ENCODE data around the gene STK4.

Gene STK4

DNA sequence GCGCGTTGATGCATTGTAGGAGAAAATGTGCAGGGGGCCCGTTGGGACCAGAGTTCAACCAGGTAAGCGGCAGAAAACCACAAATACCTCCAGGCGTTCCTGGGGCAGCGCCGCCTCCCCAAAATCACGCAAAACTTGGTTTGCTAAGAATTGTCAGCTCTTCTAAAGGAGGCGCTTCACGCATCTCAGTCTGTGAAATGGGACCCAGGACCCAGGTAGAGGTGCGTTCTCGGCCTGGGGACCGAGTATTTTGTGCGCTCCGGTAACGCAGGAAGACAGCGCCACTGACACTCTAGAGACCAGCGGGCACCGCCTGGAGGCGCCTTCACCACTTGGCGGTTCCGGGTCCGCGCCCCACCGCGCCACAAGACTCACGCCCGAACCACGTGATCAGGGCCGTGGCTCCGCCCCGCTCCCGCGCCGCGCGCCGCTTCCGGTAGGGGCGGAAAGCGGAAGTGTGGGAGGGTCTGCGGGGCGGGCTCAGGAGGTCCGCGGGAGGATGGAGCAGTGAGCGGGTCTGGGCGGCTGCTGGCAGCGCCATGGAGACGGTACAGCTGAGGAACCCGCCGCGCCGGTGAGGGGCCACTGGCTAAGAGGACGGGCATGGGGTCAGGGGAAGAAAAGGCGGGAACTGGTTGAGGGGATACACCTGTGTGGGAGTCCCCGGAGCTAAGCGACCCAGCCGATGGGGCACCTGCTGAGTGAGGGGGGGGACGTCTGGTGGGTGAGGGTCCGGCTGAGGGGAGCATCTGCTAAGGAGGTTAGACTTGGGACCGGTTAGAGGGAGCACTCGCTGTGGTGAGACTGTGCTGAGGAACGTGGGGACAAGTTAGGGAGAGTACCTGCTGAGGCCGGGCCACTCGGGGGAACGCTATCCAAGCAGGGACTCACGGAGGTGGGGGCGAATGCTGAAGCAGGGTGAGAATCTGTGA, at the start of gene STK4:
Gene STK4, plus strand, starts transcription at position 483 of the 932 bp plus-strand sequence. Its CDS starts 57 bp downstream, at position 540.
- DNase-seq = peak; percentile 97

- DNase-seq = no peak
Measured at GRCh38 chr20:44916586-44916985, 49.7 kb upstream of the STK4 start.

DNA sequence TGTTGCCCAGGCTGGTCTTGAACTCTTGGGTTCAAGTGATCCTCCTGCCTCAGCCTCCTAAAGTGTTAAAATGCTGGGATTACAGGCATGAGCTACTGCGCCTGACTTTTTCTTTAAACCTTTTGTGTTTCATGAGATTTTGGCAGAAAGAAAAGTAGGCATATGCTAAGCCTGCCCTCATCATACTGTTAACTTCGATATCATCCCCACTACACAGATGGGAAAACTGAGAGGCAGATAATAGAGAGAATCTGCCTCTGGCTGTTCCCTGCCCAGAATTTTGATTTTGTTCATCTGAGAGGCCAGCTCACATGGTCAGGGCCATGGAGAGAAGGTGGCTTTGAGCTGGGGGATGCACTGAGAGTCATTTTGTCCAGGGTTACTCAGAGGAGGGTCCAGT, 48.9 kb upstream of the STK4 start:
- DNase-seq = no peak

- no peak for DNase-seq
Measured at GRCh38 chr20:44918342-44918741, 48.0 kb upstream of the STK4 start.

GRCh38 chr20:44918761-44919160, 47.6 kb upstream of the STK4 start:
- no peak for DNase-seq

DNA sequence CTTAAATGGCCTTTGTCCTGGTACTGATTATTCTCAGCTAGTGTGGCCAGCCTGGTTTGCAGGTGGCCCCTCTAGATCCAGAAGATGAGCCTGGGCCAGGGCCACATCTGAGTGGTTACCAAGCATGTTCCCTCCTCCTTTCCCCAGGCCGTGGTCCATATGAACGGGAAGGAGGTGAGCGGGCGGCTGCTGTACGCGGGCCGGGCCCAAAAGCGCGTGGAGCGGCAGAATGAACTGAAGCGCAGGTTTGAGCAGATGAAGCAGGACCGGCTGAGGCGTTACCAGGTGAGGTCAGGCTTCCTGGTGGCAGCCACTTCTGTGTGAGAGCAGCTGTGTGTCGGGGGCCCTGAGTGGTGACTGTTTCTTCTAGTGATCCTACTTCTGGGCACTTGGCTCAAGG, 44.9 kb upstream of the STK4 start:
- no peak for DNase-seq

DNA sequence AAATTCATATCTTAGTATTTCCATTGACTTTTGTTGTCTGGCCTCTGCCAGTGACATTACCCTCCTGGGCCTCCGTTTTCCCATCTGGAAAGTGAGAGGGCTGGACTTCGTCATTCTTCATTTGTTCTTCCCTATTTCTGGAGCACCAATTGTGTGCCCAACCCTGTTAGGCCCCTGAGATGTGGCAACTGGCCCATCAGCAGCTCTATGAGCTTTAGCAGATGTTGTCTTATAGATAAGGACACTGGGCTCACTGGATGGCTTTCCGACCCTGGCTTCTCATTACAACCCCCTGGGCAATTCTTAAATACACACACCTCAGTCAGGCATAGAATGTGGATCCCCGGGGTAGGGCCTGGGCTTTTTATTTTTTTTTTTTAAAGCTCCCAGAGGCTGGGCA, 41.8 kb upstream of the STK4 start:
- no peak for DNase-seq

- no peak for DNase-seq
Measured at GRCh38 chr20:44928595-44928994, 37.7 kb upstream of the STK4 start.

DNA sequence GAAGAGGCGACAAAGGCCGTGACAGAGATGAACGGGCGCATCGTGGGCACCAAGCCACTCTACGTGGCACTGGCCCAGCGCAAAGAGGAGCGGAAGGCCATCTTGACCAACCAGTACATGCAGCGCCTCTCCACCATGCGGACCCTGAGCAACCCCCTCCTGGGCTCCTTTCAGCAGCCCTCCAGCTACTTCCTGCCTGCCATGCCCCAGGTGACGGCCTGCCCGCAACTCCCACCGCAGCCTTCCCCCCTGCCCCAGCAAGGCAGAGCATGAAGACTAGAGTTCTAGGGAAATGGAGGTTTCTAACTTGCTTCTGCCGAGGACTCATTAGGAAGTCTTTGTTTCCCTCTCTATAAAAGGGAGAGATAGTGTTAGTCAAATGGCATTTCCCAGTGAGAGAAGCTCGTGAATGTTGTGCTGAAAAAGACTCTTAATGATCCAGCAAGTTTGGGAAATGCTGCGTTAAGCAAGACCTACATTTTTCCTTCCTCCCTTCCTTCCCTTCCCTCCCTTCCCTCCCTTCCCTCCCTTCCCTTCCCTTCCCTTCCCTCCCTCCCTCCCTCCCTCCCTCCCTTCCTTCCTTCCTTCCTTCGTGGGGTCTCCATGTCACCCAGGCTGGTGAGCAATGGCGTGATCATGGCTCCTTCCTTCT, 35.7 kb upstream of the STK4 start:
- no peak for DNase-seq

DNA sequence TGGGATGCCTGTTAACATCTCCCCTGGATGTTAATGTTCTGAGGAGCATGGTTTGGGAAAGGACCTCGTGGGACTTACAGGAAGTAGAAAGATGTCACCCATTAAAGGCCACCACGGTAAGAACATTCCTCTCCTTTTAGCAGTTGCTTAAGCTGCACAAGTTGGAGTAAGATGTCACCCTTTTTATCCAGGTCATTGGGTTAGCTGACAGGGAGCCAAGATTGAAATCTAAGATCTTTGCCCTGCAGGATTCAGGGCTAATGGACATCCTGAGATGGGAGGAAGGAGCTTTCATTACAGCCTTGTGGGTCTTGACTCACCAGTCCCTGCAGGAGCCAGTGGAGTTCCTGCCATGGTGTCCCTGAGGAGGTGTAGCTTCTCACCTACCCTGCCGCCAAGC, 34.4 kb upstream of the STK4 start:
- no peak for DNase-seq

DNA sequence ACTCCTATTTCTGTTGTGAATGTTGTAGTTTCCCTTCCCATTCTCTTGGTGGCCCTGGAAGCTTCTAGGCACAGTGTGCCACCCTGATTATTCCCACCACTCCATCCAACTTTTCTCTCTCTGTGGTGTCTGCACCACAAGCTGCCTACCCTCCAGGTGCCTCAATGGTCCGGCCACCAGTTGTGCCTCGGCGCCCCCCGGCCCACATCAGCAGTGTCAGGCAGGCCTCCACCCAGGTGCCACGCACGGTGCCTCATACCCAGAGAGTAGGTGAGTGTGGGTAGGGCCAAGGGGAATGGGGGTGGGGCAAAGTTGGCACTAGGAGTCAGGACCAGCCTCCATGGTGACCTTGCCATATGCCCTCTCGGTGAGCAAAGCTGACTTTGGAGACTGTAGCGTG, 33.4 kb upstream of the STK4 start:
- no peak for DNase-seq

DNA sequence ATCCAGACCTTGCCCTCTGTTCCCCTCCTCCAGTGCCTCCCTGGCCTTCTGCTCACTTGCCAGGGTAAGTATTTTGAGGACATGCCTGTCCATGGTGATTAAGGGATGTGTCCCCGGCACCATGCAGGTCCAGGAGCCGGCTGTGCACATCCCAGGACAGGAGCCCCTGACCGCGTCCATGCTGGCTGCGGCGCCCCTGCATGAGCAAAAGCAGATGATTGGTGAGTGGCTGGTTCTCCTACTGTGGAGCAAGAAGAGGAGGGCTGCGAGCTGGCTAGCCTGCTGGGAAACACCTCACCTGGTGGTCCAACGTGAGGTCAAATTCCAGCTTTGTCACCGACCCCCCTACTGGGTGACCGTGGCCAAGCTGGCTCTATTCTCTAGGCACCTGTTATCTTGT, 29.8 kb upstream of the STK4 start:
- no peak for DNase-seq

GRCh38 chr20:44938637-44939036, 27.7 kb upstream of the STK4 start:
- no peak for DNase-seq

DNA sequence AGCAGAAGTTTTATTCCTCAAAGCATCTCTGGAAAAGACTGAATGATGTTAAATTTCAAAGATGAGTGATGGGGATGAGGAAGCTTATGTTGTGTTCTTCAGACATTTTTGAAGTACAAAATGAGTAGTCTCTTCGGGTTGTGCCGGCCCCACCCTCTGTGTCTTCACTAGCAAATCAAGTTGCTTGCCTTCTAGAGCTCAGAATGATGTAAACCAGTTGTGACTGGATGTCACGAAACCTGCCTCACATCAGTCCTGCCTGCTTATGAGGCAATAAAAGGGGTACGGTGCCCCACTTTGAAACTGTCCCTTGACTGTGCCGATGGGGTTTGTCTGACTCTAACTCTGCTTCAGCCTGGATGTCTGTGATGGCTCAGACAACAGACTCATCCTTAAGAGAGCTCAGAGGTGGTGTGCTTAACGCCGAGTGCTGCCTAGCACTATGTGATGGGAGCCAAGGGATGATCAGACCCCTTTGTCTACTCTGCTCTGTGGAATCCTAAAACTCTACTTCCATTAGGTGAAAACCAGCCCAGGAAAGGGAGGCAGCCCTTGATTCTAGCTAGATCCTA, 25.1 kb upstream of the STK4 start:
- DNase-seq = no peak

- DNase-seq = no peak
Measured at GRCh38 chr20:44942264-44942973, 23.9 kb upstream of the STK4 start.

DNA sequence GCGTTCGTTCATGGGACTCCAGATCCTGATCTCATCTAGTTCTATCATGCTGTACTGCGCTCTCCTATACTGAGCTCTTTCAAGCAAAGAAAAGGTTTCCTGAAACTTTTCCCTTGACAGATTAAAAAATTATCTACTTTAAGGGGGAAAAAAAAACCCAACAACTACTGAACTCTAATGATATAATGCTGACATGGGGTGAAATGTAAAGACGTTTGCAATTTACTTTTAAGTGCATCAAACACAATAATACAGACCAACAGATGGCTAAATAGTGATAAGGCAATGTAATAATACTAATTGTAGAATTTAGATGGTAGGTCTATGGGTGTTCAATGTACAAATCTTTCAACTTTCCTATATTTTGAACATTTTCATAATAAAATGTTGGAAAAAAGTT, 22.5 kb upstream of the STK4 start:
- no peak for DNase-seq

DNA sequence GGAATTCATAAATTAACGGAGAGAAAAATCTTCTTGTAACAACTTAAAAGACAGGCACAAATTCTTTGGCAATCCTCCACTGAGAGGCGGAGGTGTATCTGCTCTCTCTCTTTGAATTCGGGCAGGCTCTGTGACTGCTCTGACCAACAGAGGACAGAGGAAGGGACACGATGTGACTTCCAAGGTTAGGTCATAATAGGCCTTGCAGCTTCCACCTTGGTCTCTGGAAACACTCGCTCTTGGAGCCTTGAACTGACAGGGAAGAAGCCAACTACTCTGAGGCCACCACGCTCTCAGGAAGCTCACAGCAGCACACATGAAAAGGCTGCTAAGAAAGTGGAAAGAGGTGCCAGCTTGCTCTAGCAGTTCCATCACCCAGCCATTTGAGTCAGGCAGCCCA, 21.1 kb upstream of the STK4 start:
- DNase-seq = no peak

DNA sequence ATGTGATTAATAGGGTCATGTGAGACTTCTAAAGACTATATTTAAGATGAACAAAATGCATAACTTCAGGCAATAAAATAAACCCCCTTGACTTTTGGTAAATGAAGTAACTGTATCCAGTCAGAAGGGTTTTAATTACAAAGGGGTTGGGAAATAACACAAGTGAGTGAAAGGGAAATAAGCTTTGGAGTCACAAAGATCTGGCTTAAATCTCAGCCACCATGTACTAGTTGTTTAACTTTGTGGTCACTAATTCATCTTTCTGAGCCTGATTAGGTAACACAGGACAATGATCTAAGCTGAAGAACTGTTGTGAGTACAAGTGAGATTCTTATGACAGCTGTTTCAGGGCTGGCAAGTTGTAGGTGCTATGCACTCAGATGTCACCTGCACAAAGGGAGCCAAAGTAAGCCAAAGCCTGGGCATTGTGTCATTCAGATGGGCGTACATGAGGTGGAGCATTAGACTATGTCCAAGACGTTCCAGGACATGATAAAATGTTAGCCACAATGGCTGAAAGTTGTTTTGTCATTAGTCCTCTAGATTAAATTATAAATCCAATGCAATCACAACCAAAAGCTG, 19.9 kb upstream of the STK4 start:
- no peak for DNase-seq

DNA sequence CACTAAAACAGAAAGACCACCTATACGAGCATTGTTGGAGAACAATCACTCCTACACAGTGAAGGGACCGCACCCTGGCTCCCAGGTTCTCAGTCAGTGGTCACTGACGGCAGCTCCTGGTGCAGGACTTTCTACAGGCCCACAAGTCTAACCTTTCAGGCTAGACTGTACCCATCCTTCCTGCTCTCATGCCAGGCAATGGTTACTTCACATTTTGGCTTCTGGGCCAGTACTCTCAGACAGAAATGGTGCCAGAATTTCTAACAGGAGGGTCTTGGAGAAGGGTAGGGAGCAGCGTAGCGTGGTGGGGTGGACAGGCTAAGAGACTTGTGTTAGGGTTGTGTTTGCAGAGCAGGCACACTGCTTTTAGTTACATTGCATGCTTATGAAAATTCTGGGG, 18.2 kb upstream of the STK4 start:
- no peak for DNase-seq

DNA sequence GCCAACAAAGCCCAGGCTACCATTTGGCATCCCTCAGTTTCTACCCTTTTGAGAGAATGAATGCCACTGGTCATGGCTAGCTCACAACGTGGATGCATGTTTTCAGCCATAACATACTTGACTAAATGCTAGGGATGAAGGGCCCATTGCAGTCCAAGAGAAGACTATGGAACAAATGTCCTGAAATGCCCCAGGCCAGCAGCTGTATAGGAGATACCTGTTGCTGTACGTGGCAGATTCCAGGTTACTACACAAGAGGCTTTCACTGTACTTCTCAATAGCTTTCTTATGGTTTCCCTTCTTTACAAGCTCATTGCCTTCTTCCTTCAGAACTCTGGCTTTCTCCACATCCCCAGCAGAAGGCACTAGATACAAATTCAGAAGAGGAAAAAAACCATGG, 17.8 kb upstream of the STK4 start:
- no peak for DNase-seq

- no peak for DNase-seq
Measured at GRCh38 chr20:44950368-44950767, 15.9 kb upstream of the STK4 start.

DNA sequence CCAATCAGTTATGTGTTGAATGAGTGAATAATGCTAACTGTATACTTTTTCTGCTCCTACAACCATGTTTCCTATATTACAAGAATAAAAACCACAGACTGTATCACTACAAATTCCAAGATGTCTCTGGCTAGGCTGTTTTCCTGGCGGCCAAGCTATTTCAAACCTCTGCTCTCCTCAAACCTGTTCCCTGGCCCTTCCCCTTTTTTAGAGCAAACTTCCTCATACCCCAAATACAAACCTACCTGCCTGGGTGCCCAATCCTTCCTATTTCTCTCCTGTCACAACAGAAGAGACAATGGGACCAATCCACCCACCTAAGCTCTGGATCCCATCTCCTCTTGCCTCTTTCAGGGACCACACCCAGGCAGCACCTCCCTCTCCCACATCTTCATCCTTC, 13.6 kb upstream of the STK4 start:
- no peak for DNase-seq

DNA sequence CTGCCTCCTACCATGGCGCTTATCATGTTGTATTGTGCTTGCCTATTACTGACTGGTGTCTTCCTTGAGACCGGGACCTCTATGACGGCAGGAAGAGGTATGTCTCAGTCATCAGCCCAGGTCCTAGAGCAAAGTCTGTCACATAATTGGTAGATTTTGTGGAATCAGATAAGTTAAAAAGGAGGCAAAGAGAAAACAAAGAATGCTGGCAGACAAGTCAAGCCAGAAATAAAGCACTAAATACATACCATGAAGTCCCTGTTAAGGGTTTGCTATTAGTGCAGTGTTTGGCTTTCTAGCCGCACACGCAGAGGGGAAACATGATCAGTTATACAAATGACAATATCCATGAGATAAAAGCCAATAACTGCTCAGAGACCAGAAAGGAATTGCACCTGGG, 12.1 kb upstream of the STK4 start:
- DNase-seq = no peak

Measured in NCI-H1930 (cell line).